Measurements from ENCODE around the gene PPL.

DNA sequence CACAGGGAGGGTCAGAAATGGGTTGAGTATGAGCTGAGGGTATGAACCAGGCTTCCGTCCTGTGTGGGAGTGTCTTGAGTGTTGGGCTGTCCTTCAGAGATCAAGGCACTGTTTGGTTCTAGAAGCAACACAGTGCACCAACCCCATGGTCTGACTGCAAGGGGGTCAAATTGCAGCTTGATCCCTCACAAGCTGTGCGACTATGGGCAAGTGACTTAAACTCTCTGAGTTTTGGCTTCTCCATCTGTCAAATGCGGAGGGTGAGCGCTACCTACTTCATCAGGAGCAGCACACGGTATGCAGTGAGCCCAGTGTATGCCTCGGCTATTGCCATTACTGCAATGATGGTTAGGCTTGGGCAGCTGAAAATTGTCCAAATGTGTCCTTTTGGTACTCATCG is 42.2 kb upstream of the PPL start:
- TF ChIP-seq RAD21 (IDR thresholded peaks at IDR 0.05; ENCODE audit: low read depth), result no peak
- no peak for TF ChIP-seq POLR2A (IDR thresholded peaks at IDR 0.05; ENCODE audit: borderline replicate concordance, extremely low read depth, insufficient read depth, insufficient read length)
- no peak for TF ChIP-seq EZH2 (IDR thresholded peaks at IDR 0.05)
- TF ChIP-seq CEBPB (IDR thresholded peaks at IDR 0.05; ENCODE audit: low read depth), result no peak
- TF ChIP-seq, protein P1, sequence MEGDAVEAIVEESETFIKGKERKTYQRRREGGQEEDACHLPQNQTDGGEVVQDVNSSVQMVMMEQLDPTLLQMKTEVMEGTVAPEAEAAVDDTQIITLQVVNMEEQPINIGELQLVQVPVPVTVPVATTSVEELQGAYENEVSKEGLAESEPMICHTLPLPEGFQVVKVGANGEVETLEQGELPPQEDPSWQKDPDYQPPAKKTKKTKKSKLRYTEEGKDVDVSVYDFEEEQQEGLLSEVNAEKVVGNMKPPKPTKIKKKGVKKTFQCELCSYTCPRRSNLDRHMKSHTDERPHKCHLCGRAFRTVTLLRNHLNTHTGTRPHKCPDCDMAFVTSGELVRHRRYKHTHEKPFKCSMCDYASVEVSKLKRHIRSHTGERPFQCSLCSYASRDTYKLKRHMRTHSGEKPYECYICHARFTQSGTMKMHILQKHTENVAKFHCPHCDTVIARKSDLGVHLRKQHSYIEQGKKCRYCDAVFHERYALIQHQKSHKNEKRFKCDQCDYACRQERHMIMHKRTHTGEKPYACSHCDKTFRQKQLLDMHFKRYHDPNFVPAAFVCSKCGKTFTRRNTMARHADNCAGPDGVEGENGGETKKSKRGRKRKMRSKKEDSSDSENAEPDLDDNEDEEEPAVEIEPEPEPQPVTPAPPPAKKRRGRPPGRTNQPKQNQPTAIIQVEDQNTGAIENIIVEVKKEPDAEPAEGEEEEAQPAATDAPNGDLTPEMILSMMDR (IDR thresholded peaks at IDR 0.05 in 2 of 3, conservative IDR thresholded peaks at IDR 0.05 in 1 of 3; ENCODE audit: borderline replicate concordance in 1 of 3, insufficient read depth in 1 of 3, low read depth in 2 of 3, low read length in 2 of 3), result no peak
- TF ChIP-seq POLR2AphosphoS5 (IDR thresholded peaks at IDR 0.05; ENCODE audit: low read depth, low read length), result no peak
- TF ChIP-seq SIN3A (IDR thresholded peaks at IDR 0.05; ENCODE audit: low read depth), result no peak
- TF ChIP-seq MAX (IDR thresholded peaks at IDR 0.05), result no peak
- TF ChIP-seq, protein P2, sequence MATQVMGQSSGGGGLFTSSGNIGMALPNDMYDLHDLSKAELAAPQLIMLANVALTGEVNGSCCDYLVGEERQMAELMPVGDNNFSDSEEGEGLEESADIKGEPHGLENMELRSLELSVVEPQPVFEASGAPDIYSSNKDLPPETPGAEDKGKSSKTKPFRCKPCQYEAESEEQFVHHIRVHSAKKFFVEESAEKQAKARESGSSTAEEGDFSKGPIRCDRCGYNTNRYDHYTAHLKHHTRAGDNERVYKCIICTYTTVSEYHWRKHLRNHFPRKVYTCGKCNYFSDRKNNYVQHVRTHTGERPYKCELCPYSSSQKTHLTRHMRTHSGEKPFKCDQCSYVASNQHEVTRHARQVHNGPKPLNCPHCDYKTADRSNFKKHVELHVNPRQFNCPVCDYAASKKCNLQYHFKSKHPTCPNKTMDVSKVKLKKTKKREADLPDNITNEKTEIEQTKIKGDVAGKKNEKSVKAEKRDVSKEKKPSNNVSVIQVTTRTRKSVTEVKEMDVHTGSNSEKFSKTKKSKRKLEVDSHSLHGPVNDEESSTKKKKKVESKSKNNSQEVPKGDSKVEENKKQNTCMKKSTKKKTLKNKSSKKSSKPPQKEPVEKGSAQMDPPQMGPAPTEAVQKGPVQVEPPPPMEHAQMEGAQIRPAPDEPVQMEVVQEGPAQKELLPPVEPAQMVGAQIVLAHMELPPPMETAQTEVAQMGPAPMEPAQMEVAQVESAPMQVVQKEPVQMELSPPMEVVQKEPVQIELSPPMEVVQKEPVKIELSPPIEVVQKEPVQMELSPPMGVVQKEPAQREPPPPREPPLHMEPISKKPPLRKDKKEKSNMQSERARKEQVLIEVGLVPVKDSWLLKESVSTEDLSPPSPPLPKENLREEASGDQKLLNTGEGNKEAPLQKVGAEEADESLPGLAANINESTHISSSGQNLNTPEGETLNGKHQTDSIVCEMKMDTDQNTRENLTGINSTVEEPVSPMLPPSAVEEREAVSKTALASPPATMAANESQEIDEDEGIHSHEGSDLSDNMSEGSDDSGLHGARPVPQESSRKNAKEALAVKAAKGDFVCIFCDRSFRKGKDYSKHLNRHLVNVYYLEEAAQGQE (IDR thresholded peaks at IDR 0.05; ENCODE audit: low read depth), result no peak
- TF ChIP-seq ZFX (IDR thresholded peaks at IDR 0.05), result no peak
- TF ChIP-seq ZNF274 (IDR thresholded peaks at IDR 0.05; ENCODE audit: low read depth, low read length), result no peak
